RCC 7860 (cell line): ENCODE data around the gene STAG1.
"Not testable (repeated sequence)": the region's sequence is repeated elsewhere in the genome, so short reads cannot be mapped to it uniquely, and the experiment has no call there.

ENCODE experiments used
- DNase-seq: peaks from one replicate; pipeline ENCODE4 v3.0.0-alpha.2; 2015; ENCODE audit warnings: low spot score
- FAIRE-seq: peaks from 2 replicates; lab custom pipeline; 2012; peaks lifted over from hg19 to GRCh38; lab: Jason Lieb, UNC

Gene STAG1

DNA sequence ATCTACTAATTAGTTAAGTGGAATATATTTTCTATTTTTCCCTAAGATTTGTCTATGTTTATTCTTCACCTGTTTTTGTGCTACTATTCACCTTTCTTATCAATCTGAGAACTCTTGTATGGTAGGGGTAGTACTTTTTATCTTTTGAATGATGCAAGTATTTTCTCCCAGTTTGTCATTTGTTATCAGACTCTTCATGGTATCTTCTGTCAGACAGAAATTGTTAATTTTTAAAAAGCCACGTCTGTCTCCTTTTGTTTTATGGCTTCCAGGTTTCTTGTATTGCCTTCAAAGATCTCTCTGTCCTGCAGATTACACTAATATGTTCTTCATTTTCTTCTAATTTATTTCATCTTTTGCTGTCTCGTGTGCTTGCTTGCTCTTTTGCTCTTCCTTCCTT, 317.7 kb downstream of the STAG1 start:
- DNase-seq (no peak), FAIRE-seq (no peak)

- FAIRE-seq: no peak
- no peak for DNase-seq
Observed at GRCh38 chr3:136432685-136433084, 319.5 kb downstream of the STAG1 start.

DNA sequence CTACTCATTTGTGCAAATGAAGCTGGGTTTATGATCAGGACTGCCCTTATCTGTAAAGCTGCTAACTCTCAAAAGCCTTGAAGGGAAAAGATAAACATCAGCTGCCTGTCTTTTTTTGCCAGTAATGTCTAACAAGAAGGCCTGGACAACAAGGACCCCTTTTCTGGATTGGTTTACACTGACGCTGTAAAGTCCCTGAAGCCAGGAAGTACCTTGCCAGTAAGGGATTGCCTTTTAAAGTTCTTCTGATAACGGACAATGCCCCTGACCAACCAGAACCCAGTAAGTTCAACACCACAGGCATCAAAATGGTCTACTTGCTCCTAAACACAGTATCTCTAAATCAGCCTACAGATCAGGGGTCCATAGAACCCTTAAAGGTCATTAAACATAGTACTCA, 324.0 kb downstream of the STAG1 start:
- FAIRE-seq: no peak
- DNase-seq: no peak

DNA sequence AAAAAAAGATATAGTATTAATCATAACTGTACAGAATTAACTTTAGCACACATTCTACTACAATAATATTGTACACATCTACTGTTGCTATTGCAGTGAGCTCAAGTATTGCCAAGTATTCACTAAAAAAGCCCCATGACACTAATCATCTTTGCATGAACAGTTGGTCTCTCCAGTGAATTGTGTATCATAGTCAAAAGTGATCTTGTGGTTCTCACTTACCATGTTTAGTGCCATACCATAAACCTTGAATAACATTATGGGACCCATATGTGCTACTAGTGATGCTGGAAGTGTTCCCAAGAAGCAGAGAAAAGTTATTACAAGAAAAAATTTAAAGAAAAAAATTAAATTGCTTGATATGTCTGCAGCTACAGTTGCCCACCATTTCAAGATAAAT, 324.9 kb downstream of the STAG1 start:
- FAIRE-seq (no peak), DNase-seq (no peak)

- FAIRE-seq: no peak
- no peak for DNase-seq
Observed at GRCh38 chr3:136414476-136414875, 337.7 kb downstream of the STAG1 start.

DNA sequence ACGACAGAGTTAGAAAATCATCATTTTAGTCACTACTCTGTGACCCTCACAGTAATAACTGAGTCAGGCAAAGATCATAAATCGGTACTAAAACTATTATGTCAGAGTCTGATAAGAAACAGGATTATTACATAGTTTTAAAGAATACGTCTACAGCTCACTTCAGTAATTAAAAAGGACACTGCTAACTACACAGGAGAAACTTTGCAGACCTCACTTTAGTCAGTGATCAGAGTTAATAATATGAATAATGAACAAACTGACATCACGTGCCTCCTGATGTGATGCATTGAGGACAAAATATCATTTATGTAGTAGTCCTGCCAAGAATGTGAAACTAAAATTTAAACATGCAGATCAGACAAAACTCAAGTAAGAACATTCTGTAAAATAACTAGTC, 339.9 kb downstream of the STAG1 start:
- FAIRE-seq (no peak), DNase-seq (no peak)

GRCh38 chr3:136409549-136409948, 342.6 kb downstream of the STAG1 start:
- FAIRE-seq (no peak), DNase-seq (no peak)

- no peak for FAIRE-seq
Observed at GRCh38 chr3:136404056-136404455, 348.1 kb downstream of the STAG1 start.

DNA sequence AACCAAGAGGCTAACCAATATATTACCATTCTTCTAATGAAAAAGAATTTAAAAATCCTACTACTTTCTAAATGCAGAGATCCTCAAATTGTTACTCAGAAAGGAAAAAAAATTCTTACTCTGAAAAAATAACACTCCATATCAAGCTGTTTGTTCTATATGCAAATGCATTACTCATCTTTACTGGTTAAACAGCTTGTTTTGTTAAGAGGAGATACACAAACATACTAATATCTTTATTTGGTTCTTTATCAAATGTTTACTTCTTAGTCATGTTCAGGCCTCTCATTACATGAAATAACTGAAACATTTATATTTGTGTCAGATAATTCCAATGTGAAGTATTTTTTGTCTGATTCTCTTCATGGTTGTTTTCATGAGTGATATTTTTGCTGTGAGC, 355.3 kb downstream of the STAG1 start:
- no peak for FAIRE-seq
- DNase-seq: no peak

More at GRCh38 chr3:136404056-136404455, 348.1 kb downstream of the STAG1 start:
- no peak for DNase-seq

DNA sequence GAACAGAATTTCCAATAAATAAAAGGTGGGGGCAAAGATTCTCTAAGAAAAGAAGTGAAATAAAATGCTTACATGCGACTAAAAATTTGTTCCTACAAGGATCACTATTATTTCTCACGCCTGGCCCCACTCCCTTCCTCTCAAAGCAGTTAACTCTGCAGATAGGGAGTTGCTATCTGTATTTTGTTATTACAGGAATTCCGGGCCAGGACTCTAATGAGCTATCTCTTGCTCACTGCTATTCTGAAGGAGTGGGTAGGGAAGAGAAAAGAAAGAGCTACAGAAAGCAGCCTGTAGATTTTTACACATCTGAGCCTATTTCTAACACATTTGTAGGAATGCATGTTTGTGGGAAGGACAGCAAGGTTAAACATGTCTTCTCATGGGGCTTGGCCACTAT, 361.6 kb downstream of the STAG1 start:
- DNase-seq: no peak
- FAIRE-seq: no peak

- DNase-seq: no peak
- no peak for FAIRE-seq
Observed at GRCh38 chr3:136387031-136387430, 365.1 kb downstream of the STAG1 start.

- no peak for DNase-seq
- no peak for FAIRE-seq
Observed at GRCh38 chr3:136385457-136385856, 366.7 kb downstream of the STAG1 start.

DNA sequence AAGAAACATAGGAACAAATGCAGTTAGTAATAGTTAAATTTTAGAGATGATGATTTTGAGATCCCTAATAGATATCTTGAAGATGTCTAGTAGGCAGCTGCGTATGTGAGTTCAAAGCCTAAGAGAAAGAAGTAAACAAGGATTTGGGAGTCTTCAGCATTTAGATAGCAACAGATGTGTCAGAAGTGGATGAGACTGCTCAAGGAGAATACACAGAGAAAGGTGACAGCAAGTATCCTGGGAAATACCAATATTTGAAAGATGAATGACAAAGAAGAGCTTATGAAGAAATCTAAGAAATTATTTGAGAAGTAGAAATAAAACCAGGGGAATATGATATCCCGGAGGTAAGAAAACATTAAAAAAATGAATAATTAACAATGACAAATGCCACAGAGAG, 371.1 kb downstream of the STAG1 start:
- FAIRE-seq (no peak), DNase-seq (no peak)

DNA sequence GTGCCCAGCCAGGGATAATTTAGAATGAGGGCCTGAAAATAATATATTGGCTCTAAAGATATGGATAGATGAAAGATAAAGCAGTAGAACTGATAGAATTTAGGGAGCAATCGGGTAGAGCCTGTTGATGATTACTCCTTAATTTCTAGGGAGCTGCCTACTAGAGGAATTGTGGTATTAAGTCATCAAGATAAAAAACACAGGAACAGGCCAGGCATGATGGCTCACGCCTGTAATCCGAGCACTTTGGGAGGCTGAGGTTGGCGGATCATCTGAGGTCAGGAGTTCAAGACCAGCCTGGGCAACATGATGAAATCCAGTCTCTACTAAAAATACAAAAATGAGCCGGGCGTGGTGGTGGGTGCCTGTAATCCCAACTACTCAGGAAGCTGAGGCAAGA, 371.6 kb downstream of the STAG1 start:
- DNase-seq: no peak
- FAIRE-seq: no peak

GRCh38 chr3:136378011-136378410, 374.2 kb downstream of the STAG1 start:
- FAIRE-seq (no peak), DNase-seq (no peak)

GRCh38 chr3:136377508-136377907, 374.7 kb downstream of the STAG1 start:
- DNase-seq (no peak), FAIRE-seq (no peak)

- not testable (repeated sequence) for DNase-seq, FAIRE-seq
Observed at GRCh38 chr3:136375800-136376199, 376.4 kb downstream of the STAG1 start.

- no peak for FAIRE-seq
- DNase-seq: no peak
Observed at GRCh38 chr3:136366289-136366688, 385.9 kb downstream of the STAG1 start.

DNA sequence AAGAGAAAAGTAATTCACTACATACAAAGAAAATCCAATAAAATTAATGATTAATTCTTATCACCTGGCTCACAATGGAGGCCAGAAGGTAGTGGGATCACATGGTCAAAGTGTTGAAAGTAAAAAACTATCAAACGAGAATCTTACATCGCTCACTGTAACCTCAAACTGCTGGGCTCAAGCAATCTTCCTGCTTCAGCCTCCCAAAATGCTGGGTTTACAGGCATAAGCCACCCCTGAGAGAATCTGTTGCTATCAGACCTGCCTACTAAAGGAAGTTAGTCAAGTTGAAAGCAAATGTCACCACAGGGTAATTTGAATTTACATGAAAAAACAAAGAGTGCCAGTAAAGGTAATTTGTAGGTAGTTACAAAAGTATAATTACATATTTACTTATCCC, 398.7 kb downstream of the STAG1 start:
- FAIRE-seq (no peak), DNase-seq (no peak)

DNA sequence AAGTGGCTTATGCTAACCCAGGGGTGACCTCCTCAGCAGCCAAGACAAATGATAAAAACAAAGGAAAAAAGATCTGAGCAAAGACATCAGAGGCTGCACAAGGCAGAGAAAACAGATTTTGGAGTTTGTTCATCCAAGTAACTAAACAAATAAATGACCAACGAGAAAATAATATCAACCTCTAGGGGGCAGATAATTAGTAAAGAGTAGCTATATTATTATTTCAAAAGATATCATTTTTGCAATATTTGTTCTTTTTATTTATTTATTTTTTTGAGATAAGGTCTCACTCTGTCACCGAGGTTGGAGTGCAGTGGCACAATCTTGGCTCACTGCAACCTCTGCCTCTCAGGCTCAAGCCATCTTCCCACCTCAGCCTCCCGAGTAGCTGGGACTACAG, 400.3 kb downstream of the STAG1 start:
- no peak for FAIRE-seq
- DNase-seq: no peak

GRCh38 chr3:136351351-136351750, 400.8 kb downstream of the STAG1 start:
- no peak for DNase-seq
- FAIRE-seq: no peak

DNA sequence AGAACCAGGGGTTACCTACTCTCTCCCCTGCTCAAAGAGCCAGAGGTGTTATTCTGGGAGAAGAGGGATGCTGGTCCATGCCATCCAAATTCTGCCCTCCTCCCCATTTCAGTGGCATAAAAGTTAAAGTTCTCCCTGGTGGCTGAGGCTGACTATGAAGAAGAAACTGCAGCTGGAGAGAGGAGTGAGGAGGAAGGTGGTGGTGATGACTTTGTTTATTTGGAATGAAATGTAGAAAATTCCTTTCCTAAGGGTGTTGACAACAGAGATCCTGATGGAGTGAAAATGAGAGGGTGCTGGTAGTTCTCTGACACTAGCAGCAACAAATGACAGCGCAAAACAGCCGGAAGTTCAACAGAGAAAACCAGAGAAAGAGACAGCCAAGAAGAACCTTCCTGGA, 401.6 kb downstream of the STAG1 start:
- FAIRE-seq (no peak), DNase-seq (no peak)

DNA sequence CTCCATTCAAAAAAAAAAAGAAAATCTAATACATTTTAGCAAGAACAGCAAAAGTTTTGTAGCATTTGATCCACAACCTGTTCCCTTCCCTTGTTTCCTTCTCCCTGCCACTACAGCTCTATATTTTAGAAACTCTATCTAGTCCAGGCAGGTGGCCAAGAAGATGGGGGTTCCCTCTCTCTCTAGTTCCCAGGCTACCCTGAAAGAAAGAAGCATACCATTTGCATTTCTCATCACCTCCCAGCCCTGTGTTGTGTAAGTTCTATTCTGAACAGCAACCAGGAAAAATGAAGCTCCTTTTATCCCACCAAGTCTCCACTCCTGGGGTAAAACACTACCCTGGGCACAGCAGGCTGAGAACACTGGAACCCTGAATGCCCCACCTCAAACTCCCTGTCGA, 402.0 kb downstream of the STAG1 start:
- DNase-seq: no peak

GRCh38 chr3:136346486-136346885, 405.7 kb downstream of the STAG1 start:
- no peak for FAIRE-seq
- no peak for DNase-seq

More for the DNA sequence above, 402.0 kb downstream of the STAG1 start:
- no peak for FAIRE-seq
